Measurements from ENCODE around the gene SART1.

The SART1 gene

DNA sequence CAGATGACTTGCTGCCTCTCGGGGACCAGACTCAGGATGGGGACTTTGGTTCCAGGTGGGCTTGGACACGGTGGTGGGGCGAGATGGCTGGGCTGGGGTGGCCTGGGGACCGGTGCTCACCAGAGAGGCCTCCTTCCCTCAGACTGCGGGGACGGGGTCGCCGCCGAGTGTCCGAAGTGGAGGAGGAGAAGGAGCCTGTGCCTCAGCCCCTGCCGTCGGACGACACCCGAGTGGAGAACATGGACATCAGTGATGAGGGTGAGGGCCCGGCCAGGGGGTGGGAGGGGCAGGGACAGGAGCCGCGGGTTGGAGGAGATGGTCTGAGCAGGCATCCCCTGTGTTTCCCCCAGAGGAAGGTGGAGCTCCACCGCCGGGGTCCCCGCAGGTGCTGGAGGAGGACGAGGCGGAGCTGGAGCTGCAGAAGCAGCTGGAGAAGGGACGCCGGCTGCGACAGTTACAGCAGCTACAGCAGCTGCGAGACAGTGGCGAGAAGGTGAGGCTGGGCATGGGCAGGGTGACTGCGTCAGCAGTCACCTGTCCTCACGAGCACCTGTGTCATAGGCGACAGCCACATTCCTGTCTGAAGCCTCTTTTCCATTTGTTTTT is 5.9 kb downstream of the SART1 start:
- DNase-seq = no peak

GRCh38 chr11:65968600-65969482 is 7.3 kb downstream of the SART1 start:
- DNase-seq = no peak

DNA sequence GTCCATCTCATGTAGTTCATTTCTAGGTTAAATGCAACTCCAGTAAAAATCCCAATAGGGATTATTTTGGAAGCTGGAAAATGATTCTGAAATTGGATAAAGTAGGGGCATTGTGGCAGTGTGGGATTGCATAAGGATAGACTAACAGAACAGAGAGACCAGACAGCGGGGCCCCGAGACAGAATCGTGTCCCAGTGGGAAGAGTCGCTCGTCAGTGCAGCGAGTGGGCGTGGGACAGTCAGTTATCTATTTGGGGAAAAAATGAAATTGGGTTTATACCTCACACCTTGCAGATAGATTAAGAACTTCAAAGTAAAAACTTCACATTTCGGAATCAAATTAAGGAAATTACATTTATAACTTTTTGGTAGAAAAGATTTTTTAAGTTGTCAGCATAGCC is 10.6 kb downstream of the SART1 start:
- no peak for DNase-seq

- DNase-seq = no peak
These were observed 12.0 kb downstream of the SART1 start for GRCh38 chr11:65973439-65974110.

- DNase-seq = no peak
These were observed 14.2 kb downstream of the SART1 start for GRCh38 chr11:65975771-65976170.

- no peak for DNase-seq
These were observed 15.0 kb downstream of the SART1 start for GRCh38 chr11:65976216-65977176.

DNA sequence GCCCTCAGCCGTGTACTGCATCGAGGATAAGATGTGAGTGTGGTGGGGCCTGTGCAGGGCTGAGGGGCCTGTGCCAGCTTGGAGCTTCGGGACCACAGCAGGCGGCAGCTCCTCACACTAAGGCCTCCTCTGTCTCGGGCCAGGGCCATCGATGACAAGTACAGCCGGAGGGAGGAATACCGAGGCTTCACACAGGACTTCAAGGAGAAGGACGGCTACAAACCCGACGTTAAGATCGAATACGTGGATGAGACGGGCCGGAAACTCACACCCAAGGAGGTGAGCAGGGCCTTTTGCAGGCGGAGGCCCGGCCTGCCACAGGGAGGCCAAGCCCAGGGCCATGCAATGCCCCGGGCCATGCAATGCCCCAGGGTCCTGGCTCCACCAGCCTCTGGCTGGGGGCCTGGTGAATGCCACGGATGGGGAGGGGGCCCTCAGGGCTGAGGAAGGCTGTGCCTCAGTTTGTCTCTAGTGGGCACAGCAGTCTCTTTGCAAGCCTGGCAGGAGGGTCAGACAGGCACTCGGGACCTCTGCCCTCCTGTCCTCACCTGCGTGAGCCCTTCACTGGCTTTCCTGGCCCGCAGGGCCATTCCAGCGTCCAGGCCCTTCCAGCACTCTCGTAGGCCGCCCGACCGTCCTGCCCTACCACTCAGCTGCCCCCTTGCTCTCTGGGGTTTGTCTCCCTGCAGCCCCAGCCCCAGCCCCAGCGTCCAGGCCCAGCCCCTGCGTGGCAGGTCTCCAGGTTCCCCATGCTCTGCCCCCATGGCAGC is 16.3 kb downstream of the SART1 start:
- DNase-seq = no peak

- no peak for DNase-seq
These were observed 17.1 kb downstream of the SART1 start for GRCh38 chr11:65978391-65979238.

GRCh38 chr11:65979261-65979759 is 17.8 kb downstream of the SART1 start:
- DNase-seq = no peak

GRCh38 chr11:65981101-65981740 is 19.7 kb downstream of the SART1 start:
- no peak for DNase-seq

DNA sequence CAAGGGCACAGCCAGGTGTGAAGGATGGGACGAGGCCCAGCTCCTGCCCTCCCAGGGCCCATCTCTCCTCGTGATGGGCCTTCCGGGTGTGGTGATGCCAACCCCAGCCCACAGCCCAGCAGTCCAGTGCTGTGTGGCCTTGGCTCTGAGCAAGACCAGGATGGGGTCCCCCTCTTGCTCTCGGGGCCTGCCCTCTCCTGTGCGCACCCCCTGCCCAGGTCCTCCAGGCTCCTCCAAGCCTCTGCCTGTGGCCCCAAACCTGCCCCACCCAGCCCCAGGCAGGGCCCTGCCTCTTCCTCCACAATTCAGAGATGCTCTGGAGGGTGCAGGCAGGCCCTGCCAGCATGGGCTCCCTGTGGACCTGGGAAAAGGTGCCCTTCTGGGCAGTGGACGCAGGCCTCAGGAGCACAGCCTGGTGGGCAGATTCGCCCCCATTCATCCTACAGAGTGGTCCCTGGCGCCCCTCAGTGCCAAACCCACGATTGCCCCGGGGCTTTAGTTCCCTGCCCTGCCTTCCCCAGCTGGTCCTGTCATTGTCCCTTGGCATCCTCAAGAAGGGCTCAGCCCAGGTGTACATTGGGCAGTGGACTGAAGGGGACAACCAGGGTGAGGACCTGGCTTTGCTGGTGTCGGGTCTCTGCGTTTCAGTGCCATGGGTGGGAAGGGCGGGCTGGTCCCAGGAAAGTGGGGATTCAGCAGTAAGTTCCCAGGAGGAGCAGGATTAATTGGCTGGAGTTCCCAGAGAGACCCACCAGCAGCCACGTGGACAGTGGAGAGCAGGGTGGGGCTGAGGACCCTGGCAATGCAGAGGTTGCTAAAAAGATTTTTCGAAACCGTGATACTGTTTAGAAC is 20.7 kb downstream of the SART1 start:
- no peak for DNase-seq

GRCh38 chr11:65982824-65983588 is 21.5 kb downstream of the SART1 start:
- DNase-seq = no peak

GRCh38 chr11:65983589-65983987 is 22.1 kb downstream of the SART1 start:
- DNase-seq = no peak

DNA sequence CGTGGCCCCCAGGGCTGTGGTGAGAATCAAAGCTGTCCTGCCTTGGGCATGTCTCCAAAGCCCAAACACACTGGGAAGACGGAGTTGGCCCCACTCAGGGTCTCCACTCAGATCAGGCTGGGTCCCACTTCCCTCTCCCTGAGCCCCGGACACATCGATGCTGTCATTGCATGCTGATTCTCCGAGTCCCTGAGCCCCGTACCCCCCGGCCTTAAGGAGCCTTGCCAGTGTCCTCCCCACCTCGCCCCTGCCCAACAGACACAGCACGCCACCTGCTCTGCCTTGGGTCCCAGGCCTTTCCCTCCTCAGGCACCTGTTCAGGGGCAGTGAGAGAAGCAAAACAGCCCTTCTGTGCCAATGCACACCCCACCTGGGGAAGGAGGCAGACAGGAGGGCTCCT is 25.8 kb downstream of the SART1 start:
- DNase-seq = no peak

GRCh38 chr11:65988791-65989592 is 27.5 kb downstream of the SART1 start:
- DNase-seq = peak; percentile 81

DNA sequence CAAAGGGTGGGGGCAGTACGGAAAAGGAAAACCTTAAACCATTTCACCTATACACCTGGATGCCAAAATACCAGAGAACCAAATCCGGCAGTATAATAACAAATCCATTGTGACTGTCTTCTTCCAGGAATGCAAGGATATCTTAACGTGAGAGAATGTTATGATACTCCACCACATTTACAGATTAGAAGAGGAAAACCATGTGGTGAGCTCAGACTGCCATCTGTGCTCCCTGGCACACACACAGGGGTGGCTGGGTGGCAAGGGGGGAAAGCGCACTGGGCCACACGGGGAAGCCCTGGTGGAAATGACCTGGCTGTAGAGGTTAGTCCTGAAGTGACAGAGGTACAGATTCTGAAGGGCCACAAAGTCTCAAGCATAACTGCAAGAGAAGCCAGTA is 30.5 kb downstream of the SART1 start:
- DNase-seq = no peak

DNA sequence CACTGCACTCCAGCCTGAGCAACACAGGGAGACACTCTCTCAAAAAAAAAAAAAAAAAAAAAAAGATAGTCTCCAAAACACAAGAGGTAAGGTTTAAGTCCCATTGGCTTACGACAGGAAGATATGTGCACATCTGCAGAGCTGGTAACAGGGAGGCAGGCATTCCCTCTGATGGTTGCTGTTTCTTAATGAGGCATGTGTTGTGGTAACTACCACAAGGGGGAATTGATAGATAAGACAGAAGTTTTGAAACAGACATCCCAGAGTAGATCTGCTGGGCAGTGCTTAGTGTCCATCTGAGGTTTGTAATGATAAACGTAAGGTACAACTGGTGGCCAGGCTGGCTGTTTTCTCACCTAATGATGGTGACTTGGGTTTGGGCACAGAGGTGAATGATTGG is 35.8 kb downstream of the SART1 start:
- DNase-seq = no peak

All from stimulated activated CD4-positive, alpha-beta T cell treated with anti-CD3 and anti-CD28 coated beads, Interleukin-4, amount 100 ng/mL, for 1 hour (primary cell).